GM12864 (cell line): ENCODE results near the gene TTLL5.
A peak's percentile ranks its signal among the peaks of the same experiment; 100 is the strongest.

Experiments used
- DNase-seq: peaks from one replicate; pipeline ENCODE4 v3.0.0-alpha.2; 2011; ENCODE audit warnings: low read depth
- H3K4me3 ChIP-seq: 2 replicates; pipeline ENCODE4 v1.5.1; 2011; ENCODE audit warnings: mild to moderate bottlenecking, low read depth, low read length, control low read depth
- CTCF ChIP-seq: IDR thresholded peaks from 2 replicates; pipeline ENCODE4 v1.5.1; 2011; ENCODE audit warnings: low read depth, mild to moderate bottlenecking, moderate library complexity, low read length, control low read depth, inconsistent platforms; ENCODE audit errors: missing control alignments

TTLL5 gene

GRCh38 chr14:75865531-75865930 is 204.5 kb downstream of the TTLL5 start:
- DNase-seq: no peak
- no peak for TF ChIP-seq CTCF
- no peak overlapping the region for H3K4me3 ChIP-seq

GRCh38 chr14:75866970-75867369 is 205.9 kb downstream of the TTLL5 start:
- TF ChIP-seq CTCF: no peak
- no peak overlapping the region for H3K4me3 ChIP-seq
- no peak for DNase-seq

- no peak overlapping the region for H3K4me3 ChIP-seq
- DNase-seq: no peak
- no peak for TF ChIP-seq CTCF
Observed at GRCh38 chr14:75871181-75871880, 210.3 kb downstream of the TTLL5 start.

GRCh38 chr14:75875958-75876357 is 214.9 kb downstream of the TTLL5 start:
- TF ChIP-seq CTCF: no peak
- H3K4me3 ChIP-seq: no peak overlapping the region
- peak; percentile 49 for DNase-seq

- TF ChIP-seq CTCF: no peak
- no peak for DNase-seq
- no peak overlapping the region for H3K4me3 ChIP-seq
Observed at GRCh38 chr14:75876530-75876929, 215.5 kb downstream of the TTLL5 start.

GRCh38 chr14:75877292-75877691 is 216.2 kb downstream of the TTLL5 start:
- DNase-seq: no peak
- H3K4me3 ChIP-seq: no peak overlapping the region

More at GRCh38 chr14:75877292-75877691, 216.2 kb downstream of the TTLL5 start:
- no peak for TF ChIP-seq CTCF
